Measurements from ENCODE around the gene THADA.

Gene THADA

GRCh38 chr2:43333101-43333655 is 262.7 kb downstream of the THADA start:
- Histone ChIP-seq H3K4me3 (ENCODE audit: low read depth, low read length) (no peak overlapping the region), H3K36me3 (ENCODE audit: control insufficient read depth in 2 of 2, insufficient read depth in 1 of 2, low read length in 2 of 2) (no peaks in the 10 kb centered on the region), H3K9me3 (ENCODE audit: control insufficient read depth, insufficient read depth, low read depth, low read length) (no peaks in the 10 kb centered on the region), H3K4me1 (ENCODE audit: control insufficient read depth, insufficient read depth, low read length) (no peaks in the 10 kb centered on the region), H3K27ac (ENCODE audit: extremely low read depth, low read depth, low read length) (no peak overlapping the region)
- CTCF ChIA-PET, result interaction anchor here (0.8 to 1.1 kb wide), 2 partner anchors 10 to 81 kb away, joined by 3 read pairs; no protein-coding TSS in a partner anchor
- POLR2A ChIA-PET, result no interaction called here
- TF ChIP-seq ZNF596 (tag by site-specific recombination; IDR thresholded peaks at IDR 0.05) (no peak), ZNF362 (tag by site-specific recombination; IDR thresholded peaks at IDR 0.05) (peak; percentile 69), ZNF266 (tag by site-specific recombination; IDR thresholded peaks at IDR 0.05; ENCODE audit: low read depth) (no peak)

GRCh38 chr2:43332653-43333052 is 263.2 kb downstream of the THADA start:
- no peaks in the 10 kb centered on the region for H3K9me3 ChIP-seq (ENCODE audit: control insufficient read depth, insufficient read depth, low read depth, low read length)
- H3K4me1 ChIP-seq (ENCODE audit: control insufficient read depth, insufficient read depth, low read length), result no peaks in the 10 kb centered on the region
- H3K4me3 ChIP-seq (ENCODE audit: low read depth, low read length), result no peak overlapping the region
- ChIA-PET POLR2A (no interaction called here), CTCF (interaction anchor here (0.6 to 0.7 kb wide), 2 partner anchors 54 to 222 kb away, joined by 3 read pairs; no protein-coding TSS in a partner anchor)
- H3K27ac ChIP-seq (ENCODE audit: extremely low read depth, low read depth, low read length), result no peak overlapping the region
- TF ChIP-seq ZBTB8A (tag by site-specific recombination; IDR thresholded peaks at IDR 0.05), result no peak
- TF ChIP-seq KLF16 (tag by site-specific recombination; IDR thresholded peaks at IDR 0.05), result no peak
- no peak for TF ChIP-seq ZNF580 (tag by site-specific recombination; IDR thresholded peaks at IDR 0.05)
- TF ChIP-seq GFI1B (tag by site-specific recombination; IDR thresholded peaks at IDR 0.05), result no peak
- TF ChIP-seq ZNF692 (tag by site-specific recombination; IDR thresholded peaks at IDR 0.05), result no peak
- TF ChIP-seq ZNF707 (tag by site-specific recombination; IDR thresholded peaks at IDR 0.05), result no peak
- TF ChIP-seq ZNF148 (tag by site-specific recombination; IDR thresholded peaks at IDR 0.05; ENCODE audit: borderline replicate concordance), result no peak
- TF ChIP-seq ZNF701 (tag by site-specific recombination; IDR thresholded peaks at IDR 0.05), result no peak
- no peak for TF ChIP-seq ZNF645 (tag by site-specific recombination; IDR thresholded peaks at IDR 0.05)
- TF ChIP-seq HOXD13 (CRISPR knock-in tag; IDR thresholded peaks at IDR 0.05; ENCODE audit: borderline replicate concordance), result no peak
- TF ChIP-seq ZNF37A (tag by site-specific recombination; IDR thresholded peaks at IDR 0.05), result no peak
- no peak for TF ChIP-seq PBX3 (CRISPR knock-in tag; IDR thresholded peaks at IDR 0.05)
- TF ChIP-seq ZSCAN16 (tag by site-specific recombination; IDR thresholded peaks at IDR 0.05), result no peak
- TF ChIP-seq ZBTB21 (tag by site-specific recombination; IDR thresholded peaks at IDR 0.05), result no peak
- no peak for TF ChIP-seq ZNF670 (tag by site-specific recombination; IDR thresholded peaks at IDR 0.05; ENCODE audit: low read depth)
- no peak for TF ChIP-seq ZNF155 (tag by site-specific recombination; IDR thresholded peaks at IDR 0.05)
- TF ChIP-seq HOXA7 (CRISPR knock-in tag; IDR thresholded peaks at IDR 0.05; ENCODE audit: borderline replicate concordance), result no peak
- TF ChIP-seq ZNF600 (tag by site-specific recombination; IDR thresholded peaks at IDR 0.05), result no peak
- H3K36me3 ChIP-seq (ENCODE audit: control insufficient read depth in 2 of 2, insufficient read depth in 1 of 2, low read length in 2 of 2), result no peaks in the 10 kb centered on the region

Data from HEK293 (cell line).